NCI-H2107 treated with DMSO at 0.1 percent for 48 hours (cell line): ENCODE measurements around the gene HSPG2.
"Not testable (repeated sequence)": the region's sequence is repeated elsewhere in the genome, so short reads cannot be mapped to it uniquely, and the experiment has no call there.

Experiments used
- DNase-seq: peaks from one replicate; lab custom pipeline; 2025; ENCODE audit not compliant: unreplicated experiment; lab: John Stamatoyannopoulos, UW

Gene HSPG2

DNA sequence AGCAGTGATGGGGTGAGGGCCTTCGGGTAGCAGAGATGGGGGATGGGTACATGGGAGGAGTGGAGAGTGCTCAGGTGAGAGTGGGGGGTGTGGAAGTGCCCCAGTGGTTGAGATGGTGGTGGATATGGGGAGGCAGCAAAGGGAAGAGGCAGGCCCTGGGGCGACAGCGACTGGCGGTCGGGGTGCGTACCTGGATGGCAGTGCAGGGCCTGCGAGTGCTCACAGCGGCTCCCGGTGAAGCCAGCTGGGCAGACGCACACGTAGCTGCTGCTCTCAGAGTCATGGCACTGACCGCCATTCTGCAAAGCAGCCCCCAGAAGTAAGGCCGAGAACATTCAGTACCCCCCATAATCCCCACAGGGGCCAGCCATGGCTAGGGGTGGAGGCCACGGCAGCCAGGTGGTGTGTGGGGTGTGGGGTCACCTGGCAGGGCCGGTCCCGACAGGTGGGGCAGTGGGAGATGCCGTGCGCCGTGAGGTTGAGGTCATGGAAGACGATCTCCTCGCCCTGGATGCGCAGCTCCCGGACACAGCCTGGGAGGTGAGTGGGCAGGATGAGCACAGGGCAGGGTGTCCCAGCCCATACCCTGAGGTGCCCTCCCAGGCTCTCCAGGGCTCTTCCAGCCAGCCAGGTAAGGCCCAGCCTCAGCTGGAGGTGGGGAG lies 106.2 kb downstream of the HSPG2 start:
- no peak for DNase-seq

GRCh38 chr1:21829294-21829693 lies 107.8 kb downstream of the HSPG2 start:
- DNase-seq, result no peak

- DNase-seq, result no peak
Observed at GRCh38 chr1:21828506-21829210, 108.5 kb downstream of the HSPG2 start.

- no peak for DNase-seq
Observed at GRCh38 chr1:21828075-21828474, 109.0 kb downstream of the HSPG2 start.

- DNase-seq, result no peak
Observed at GRCh38 chr1:21827141-21827679, 109.9 kb downstream of the HSPG2 start.

- not testable (repeated sequence) for DNase-seq
Observed at GRCh38 chr1:21826694-21827093, 110.4 kb downstream of the HSPG2 start.

DNA sequence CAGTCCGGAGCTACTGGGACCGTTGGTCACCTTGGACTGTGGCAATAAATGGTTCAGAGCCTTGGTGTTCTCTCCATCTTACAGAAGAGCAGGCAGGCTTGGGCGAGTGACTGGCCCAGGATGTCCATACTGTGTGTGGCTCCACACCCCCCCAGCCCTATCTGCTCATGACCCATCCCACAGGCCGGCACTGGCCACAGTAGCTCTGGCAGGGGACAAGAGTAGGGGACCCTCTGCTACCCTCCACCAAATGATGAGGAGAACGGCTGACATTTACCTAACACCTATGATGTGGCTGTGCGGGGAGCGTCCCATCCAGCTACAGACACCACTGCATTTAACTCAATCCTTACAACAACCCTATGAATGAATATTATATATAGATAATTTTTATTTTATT lies 111.7 kb downstream of the HSPG2 start:
- no peak for DNase-seq

DNA sequence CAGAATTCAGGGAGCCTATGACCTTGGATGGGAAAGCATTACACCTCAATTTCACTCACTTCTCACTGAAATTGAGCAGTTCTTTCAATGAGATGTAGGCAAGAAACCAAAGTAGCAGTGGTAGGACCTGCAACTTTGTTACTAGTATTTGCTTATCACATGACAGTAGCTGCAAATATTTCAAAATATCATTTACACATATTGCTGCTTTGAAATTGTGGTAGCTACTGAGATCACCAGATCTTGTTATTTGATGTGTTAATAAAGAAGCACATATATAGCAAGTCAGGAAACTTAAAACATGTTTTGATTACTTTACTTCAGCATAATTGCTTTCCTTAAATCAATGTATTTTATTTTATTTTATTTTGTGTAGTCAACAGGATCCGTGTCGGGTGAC lies 112.2 kb downstream of the HSPG2 start:
- no peak for DNase-seq

DNA sequence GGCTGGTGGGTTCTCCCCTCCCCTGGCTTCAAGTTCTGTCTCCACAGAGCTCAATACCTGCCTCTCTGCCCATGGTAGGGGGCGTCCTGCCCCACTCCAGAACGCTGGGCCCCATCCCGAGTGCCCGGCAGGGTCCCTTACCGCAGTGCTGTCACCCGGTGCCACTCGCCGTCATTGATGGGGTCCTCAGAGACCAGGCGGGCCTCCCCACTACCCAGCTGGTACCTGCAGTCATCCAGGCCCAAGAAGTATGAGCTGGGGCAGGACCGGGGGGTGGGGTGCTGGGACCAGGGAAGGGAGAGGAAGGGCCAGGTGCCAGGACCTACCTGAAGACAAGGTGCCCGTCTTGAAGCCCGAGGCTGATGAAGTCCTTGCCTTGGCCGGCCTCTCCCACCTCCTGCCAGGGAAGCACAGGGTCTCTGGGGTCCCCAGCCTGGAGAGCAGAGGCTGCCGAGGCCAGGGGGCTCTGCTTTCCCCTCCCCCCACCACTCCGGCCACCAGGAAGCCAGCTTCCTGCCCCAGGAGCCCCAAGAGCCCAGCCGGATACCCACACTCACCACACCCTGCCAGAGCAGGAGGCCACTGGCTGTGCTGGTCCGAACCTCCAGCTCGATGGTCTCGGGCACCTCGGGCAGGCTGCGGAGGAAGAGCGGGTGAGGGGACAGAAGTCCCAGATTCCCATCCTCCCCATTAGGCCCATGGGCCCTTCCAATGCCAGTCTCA lies 113.0 kb downstream of the HSPG2 start:
- no peak for DNase-seq

DNA sequence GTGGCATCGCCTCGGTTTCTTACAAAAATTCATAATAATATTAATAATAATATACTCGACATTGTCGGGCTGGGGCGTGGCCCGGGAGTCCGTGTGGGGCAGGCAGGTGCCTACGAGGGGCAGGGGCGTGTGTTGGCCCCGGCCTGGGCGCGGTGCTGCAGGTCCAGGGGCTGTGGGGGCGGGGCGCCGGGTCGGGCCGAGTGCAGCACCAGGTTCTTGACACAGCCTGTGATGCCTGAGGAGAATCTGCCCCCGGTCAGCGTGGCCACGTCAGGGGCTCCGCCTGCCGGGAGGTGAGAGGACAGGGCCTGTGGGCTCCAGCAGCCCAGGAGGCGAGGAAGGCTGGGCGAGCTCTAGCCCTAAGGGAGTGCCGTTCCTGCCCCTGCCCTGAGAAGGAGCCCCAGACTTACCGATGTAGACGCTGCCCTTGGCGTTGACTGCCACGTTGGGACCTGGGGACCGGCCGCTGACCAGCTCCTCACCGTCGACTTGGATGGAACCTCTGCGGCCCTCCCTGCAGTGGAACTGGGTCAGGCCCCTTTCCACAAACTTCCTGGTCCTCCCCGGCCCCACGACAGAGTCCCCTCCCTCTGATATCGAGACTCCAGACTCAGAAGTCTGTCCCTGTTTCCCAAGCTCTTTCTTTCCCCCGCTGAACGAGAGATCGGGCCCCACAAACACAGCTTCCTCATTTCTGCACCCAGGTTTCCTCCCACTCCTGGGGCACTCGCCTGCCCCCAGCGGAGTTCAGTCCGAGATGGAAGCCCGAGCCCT lies 113.7 kb downstream of the HSPG2 start:
- DNase-seq, result no peak

- DNase-seq, result no peak
Observed at GRCh38 chr1:21822349-21822748, 114.8 kb downstream of the HSPG2 start.

DNA sequence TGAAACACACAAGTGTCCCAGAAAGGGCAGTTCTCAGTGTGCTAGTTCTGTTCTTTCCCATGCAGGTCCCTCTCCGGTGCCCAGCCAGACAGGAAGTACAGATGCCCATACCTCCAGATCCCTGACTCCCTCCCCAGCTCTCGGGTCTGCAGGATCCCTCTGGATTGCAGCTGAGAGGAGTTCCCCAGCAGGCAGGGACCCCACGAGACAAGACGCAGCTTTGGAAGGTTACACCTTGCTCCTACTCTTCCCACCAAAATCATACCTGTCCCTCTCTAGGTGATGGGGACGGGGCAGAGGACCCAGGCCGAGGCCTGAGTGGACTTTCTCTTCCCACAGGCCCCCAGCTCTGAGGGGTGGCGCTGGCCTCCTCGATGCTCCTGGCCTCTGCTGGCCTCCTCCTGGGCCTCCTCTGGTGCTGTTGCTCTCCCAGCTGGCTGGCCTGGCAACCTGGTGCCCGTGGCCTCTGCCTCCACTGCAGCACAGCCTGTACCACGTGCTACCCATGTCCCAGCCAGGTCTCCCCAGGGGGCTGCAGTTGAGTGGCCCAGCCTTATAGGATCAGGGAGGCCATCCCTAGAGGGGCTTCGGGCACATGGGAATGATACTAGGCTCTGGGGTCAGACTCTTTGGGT lies 115.6 kb downstream of the HSPG2 start:
- DNase-seq, result no peak

DNA sequence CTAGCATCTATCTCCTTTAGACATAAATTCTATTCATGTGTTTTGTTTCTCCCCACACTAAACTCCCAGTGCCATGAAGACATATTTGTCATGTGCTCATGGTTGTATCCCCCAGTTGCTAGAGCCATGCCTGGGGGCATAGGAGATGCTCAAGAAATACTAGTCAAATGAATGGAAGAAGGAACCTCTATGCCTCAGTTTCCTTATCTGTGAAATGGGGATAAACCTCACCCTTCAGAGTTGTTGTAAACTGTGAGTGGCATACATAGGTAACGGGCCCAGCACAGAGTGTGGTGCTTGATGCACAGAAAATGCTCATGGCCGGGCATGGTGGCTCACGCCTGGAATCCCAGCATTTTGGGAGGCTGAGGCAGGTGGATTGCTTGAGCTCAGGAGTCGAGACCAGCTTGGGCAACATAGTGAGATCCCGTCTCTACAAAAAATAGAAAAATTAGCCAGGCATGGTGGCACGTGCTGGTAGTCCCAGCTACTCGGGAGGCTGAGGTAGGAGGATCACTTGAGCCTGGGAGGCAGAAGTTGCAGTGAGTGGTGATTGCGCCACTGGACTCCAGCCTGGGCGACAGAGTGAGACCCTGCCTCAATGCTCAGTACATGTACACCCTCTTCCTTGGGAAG lies 116.4 kb downstream of the HSPG2 start:
- no peak for DNase-seq

GRCh38 chr1:21818656-21819055 lies 118.5 kb downstream of the HSPG2 start:
- DNase-seq, result no peak

DNA sequence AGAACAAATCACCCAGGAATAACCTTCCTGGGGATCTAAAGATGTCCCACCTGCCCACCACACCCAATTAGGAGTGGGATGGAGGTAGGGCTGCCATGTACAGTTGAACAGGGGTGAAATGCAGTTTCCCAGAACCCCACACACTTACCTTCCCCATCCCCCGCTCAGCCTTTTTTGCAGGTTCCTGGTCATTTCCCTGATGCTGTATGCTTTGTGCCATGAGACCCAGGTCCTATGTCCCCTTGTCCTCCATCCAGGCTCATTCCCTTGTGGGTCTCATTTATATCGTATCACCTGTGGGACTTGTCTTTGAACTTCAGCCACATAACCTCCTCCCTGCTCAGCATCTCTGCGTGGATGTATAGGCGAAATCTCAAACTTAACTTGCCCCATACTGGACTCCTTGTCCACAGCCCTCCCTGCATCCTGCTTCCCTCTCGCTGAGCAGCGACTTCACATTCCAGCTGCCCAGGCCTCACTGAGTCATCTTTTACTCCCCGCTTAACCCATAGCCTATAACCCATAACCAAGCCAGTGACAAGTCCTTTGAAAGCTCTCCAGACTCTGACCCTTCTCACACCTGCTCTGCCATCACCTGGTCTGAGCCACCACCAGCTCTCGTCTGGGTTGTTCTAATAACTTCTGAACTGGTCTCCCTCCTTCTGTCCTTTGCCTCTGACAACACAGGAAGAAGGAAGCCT lies 120.4 kb downstream of the HSPG2 start:
- DNase-seq, result no peak

DNA sequence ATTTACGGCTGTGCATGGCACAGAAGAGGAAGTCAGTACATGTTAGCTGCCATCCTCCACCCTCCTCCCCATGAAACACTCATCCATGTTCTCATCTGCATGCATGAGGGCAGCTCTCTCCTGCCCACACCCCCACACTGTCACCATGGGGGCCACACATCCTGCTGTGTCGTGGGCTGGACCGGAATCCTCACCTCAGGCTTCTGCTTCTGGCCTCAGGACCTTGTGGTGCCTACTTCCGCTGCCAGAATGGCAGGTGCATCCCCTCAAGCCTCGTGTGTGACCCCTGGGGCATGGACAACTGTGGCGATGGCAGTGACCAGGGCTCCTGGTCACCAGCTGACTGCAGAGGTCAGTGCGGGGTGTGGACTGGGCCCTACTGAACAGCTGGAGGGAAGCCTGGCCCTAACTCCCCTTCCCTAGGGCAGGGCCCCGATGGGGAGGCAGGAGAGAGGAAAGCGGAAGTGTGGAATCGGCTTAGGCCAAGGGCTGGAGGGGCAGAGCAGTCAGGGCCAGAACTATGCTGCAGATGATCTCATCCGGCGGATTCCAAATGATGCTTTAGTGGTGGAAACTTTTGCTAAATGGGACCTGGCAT lies 121.3 kb downstream of the HSPG2 start:
- no peak for DNase-seq

DNA sequence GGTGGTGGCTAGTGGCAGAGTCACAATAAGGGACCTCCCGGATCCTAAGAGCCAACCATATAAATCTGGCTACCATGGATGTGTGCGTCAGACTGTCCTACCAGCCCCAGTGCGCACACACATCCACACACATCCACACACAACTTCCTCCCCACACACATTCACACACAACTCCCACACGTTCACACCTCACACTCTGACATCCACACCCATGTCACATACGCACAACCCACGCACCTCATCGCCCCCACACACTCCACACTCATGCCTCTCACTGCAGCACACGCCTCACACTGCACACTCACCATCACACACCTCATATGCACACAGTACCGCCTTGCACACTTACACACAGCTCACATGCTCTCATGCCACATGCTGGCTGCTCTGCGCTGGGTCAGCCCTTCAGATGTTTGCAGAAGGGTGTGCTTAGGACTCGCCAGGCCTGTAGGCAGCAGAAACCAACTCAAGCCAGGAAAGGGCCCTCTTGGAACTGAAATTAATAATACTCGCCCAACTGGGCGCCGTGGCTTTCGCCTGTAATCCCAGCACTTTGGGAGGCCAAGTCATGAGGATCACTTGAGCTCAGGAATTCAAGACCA lies 122.0 kb downstream of the HSPG2 start:
- no peak for DNase-seq

- DNase-seq, result no peak
Observed at GRCh38 chr1:21814241-21814918, 122.7 kb downstream of the HSPG2 start.
